ENCODE data around the gene PDE4D. TPM values are rescaled to one million over a fixed set of nuclear protein-coding genes. Genes with fewer than 3 reads are reported as not detected.
A peak's percentile ranks its signal among the peaks of the same experiment; 100 is the strongest.

The PDE4D gene
- total RNA-seq, 1 donor = 19.9 TPM

- no peaks in the 10 kb centered on the region for H3K27me3 ChIP-seq (ENCODE audit: insufficient read depth, low read length)
- peak overlapping the region; percentile 47 for H2AFZ ChIP-seq (ENCODE audit: low read length)
- H3K4me2 ChIP-seq (ENCODE audit: insufficient read depth, low read length) = peak overlapping the region; percentile 44
- H3K36me3 ChIP-seq (ENCODE audit: insufficient read depth, low read length) = no peaks in the 10 kb centered on the region
- no peak for TF ChIP-seq CTCF (IDR thresholded peaks at IDR 0.05; ENCODE audit: extremely low read depth, low read depth, low read length)
- no peak overlapping the region for H3K4me3 ChIP-seq (ENCODE audit: insufficient read depth, low read length)
- DNase-seq (ENCODE audit: insufficient read length, low spot score, missing footprints) = peak; percentile 87
- peaks cover 16% of the 10 kb centered on the region for H3K79me2 ChIP-seq (ENCODE audit: insufficient read depth, low read length)
- peak overlapping the region; percentile 13 for H3K27ac ChIP-seq (ENCODE audit: low read depth, low read length)
- H4K20me1 ChIP-seq (ENCODE audit: insufficient read depth, low read length) = no peaks in the 10 kb centered on the region
- peaks cover 24% of the 10 kb centered on the region for H3K4me1 ChIP-seq (ENCODE audit: insufficient read depth, low read length)
- no peaks in the 10 kb centered on the region for H3K9me3 ChIP-seq (ENCODE audit: low read depth, low read length)
Observed at GRCh38 chr5:59042201-59043055, 851.1 kb downstream of the PDE4D start.

GRCh38 chr5:59041355-59041754 lies 852.2 kb downstream of the PDE4D start:
- no peak for TF ChIP-seq CTCF (IDR thresholded peaks at IDR 0.05; ENCODE audit: extremely low read depth, low read depth, low read length)
- Histone ChIP-seq H3K27ac (ENCODE audit: low read depth, low read length) (no peak overlapping the region), H3K9me3 (ENCODE audit: low read depth, low read length) (no peaks in the 10 kb centered on the region), H2AFZ (ENCODE audit: low read length) (no peak overlapping the region), H4K20me1 (ENCODE audit: insufficient read depth, low read length) (no peaks in the 10 kb centered on the region), H3K4me1 (ENCODE audit: insufficient read depth, low read length) (peaks cover 35% of the 10 kb centered on the region), H3K4me3 (ENCODE audit: insufficient read depth, low read length) (no peak overlapping the region), H3K27me3 (ENCODE audit: insufficient read depth, low read length) (no peaks in the 10 kb centered on the region), H3K36me3 (ENCODE audit: insufficient read depth, low read length) (no peaks in the 10 kb centered on the region), H3K79me2 (ENCODE audit: insufficient read depth, low read length) (peaks cover 25% of the 10 kb centered on the region), H3K4me2 (ENCODE audit: insufficient read depth, low read length) (no peak overlapping the region)
- peak; percentile 45 for DNase-seq (ENCODE audit: insufficient read length, low spot score, missing footprints)

- no peaks in the 10 kb centered on the region for H3K36me3 ChIP-seq (ENCODE audit: insufficient read depth, low read length)
- peaks cover 28% of the 10 kb centered on the region for H3K79me2 ChIP-seq (ENCODE audit: insufficient read depth, low read length)
- H4K20me1 ChIP-seq (ENCODE audit: insufficient read depth, low read length) = no peaks in the 10 kb centered on the region
- H3K4me2 ChIP-seq (ENCODE audit: insufficient read depth, low read length) = no peak overlapping the region
- no peak for DNase-seq (ENCODE audit: insufficient read length, low spot score, missing footprints)
- H3K27me3 ChIP-seq (ENCODE audit: insufficient read depth, low read length) = no peaks in the 10 kb centered on the region
- peaks cover 40% of the 10 kb centered on the region for H3K4me1 ChIP-seq (ENCODE audit: insufficient read depth, low read length)
- no peaks in the 10 kb centered on the region for H3K9me3 ChIP-seq (ENCODE audit: low read depth, low read length)
- H3K27ac ChIP-seq (ENCODE audit: low read depth, low read length) = no peak overlapping the region
- H3K4me3 ChIP-seq (ENCODE audit: insufficient read depth, low read length) = no peak overlapping the region
- no peak for TF ChIP-seq CTCF (IDR thresholded peaks at IDR 0.05; ENCODE audit: extremely low read depth, low read depth, low read length)
- no peak overlapping the region for H2AFZ ChIP-seq (ENCODE audit: low read length)
Observed at GRCh38 chr5:59040804-59041201, 852.7 kb downstream of the PDE4D start.

GRCh38 chr5:59040024-59040803 lies 853.3 kb downstream of the PDE4D start:
- Histone ChIP-seq H3K36me3 (ENCODE audit: insufficient read depth, low read length) (no peaks in the 10 kb centered on the region), H3K4me1 (ENCODE audit: insufficient read depth, low read length) (peaks cover 46% of the 10 kb centered on the region), H3K79me2 (ENCODE audit: insufficient read depth, low read length) (peaks cover 34% of the 10 kb centered on the region), H2AFZ (ENCODE audit: low read length) (peak overlapping the region; percentile 93), H3K27ac (ENCODE audit: low read depth, low read length) (peak overlapping the region; percentile 90), H3K27me3 (ENCODE audit: insufficient read depth, low read length) (no peaks in the 10 kb centered on the region), H3K4me2 (ENCODE audit: insufficient read depth, low read length) (peak overlapping the region; percentile 91), H3K4me3 (ENCODE audit: insufficient read depth, low read length) (peak overlapping the region; percentile 85), H3K9me3 (ENCODE audit: low read depth, low read length) (no peaks in the 10 kb centered on the region), H4K20me1 (ENCODE audit: insufficient read depth, low read length) (no peaks in the 10 kb centered on the region)
- TF ChIP-seq CTCF (IDR thresholded peaks at IDR 0.05; ENCODE audit: extremely low read depth, low read depth, low read length) = no peak
- peak; percentile 64 for DNase-seq (ENCODE audit: insufficient read length, low spot score, missing footprints)

Measured in osteoblast (primary cell).